ENCODE data around the gene FOXE3. TPM values are rescaled to one million over a fixed set of nuclear protein-coding genes. Genes with fewer than 3 reads are reported as not detected.

Gene FOXE3
- total RNA-seq, 2 donors from 2014 or later, result 0.11 to 0.49 TPM

- no peaks in the 10 kb centered on the region for H3K4me1 ChIP-seq
- peak; percentile 42 for DNase-seq
- intact Hi-C loops (cut with DNase I), result loop anchor here (10.0 kb wide), 1 partner anchor 240 kb away; no protein-coding TSS in a partner anchor
- H3K27ac ChIP-seq, result no peak overlapping the region
- no peak overlapping the region for H3K4me3 ChIP-seq
- H3K36me3 ChIP-seq, result no peaks in the 10 kb centered on the region
- H3K9ac ChIP-seq (ENCODE audit: low read depth in 2 of 2, low read length in 2 of 2), result no peak overlapping the region
- H3K9me3 ChIP-seq, result no peaks in the 10 kb centered on the region
- peak; percentile 64 for TF ChIP-seq CTCF (IDR thresholded peaks at IDR 0.05)
- H3K27me3 ChIP-seq, result no peaks in the 10 kb centered on the region
These were observed 8.4 kb downstream of the FOXE3 start for GRCh38 chr1:47424336-47424982.

GRCh38 chr1:47431534-47431933 is 15.4 kb downstream of the FOXE3 start:
- Histone ChIP-seq H3K27me3 (peaks cover 5% of the 10 kb centered on the region), H3K9ac (ENCODE audit: low read depth in 2 of 2, low read length in 2 of 2) (peak overlapping the region in 1 of 2 donors; percentile 73), H3K4me1 (no peaks in the 10 kb centered on the region), H3K4me3 (no peak overlapping the region), H3K36me3 (no peaks in the 10 kb centered on the region), H3K9me3 (no peaks in the 10 kb centered on the region), H3K27ac (no peak overlapping the region)
- intact Hi-C loops (cut with DNase I), result loop anchor here (5.0 kb wide), 1 partner anchor 96 kb away; no protein-coding TSS in a partner anchor
- DNase-seq, result no peak
- no peak for TF ChIP-seq CTCF (IDR thresholded peaks at IDR 0.05)

GRCh38 chr1:47432071-47433036 is 16.3 kb downstream of the FOXE3 start:
- H3K9me3 ChIP-seq, result no peaks in the 10 kb centered on the region
- peaks cover 5% of the 10 kb centered on the region for H3K27me3 ChIP-seq
- H3K4me1 ChIP-seq, result no peaks in the 10 kb centered on the region
- peak overlapping the region; percentile 71 for H3K4me3 ChIP-seq
- TF ChIP-seq CTCF (IDR thresholded peaks at IDR 0.05), result peak; percentile 79
- peak overlapping the region; percentile 28 to 73 for H3K9ac ChIP-seq (ENCODE audit: low read depth in 2 of 2, low read length in 2 of 2)
- peak; percentile 92 for DNase-seq
- intact Hi-C loops (cut with DNase I), result loop anchor here (2.0 to 5.0 kb wide), 2 partner anchors 95 to 278 kb away; no protein-coding TSS in a partner anchor
- H3K27ac ChIP-seq, result peak overlapping the region; percentile 61
- H3K36me3 ChIP-seq, result no peaks in the 10 kb centered on the region

- peak overlapping the region; percentile 61 for H3K27ac ChIP-seq
- peaks cover 5% of the 10 kb centered on the region for H3K27me3 ChIP-seq
- H3K9ac ChIP-seq (ENCODE audit: low read depth in 2 of 2, low read length in 2 of 2), result peak overlapping the region; percentile 28 to 73
- no peaks in the 10 kb centered on the region for H3K36me3 ChIP-seq
- no peaks in the 10 kb centered on the region for H3K4me1 ChIP-seq
- intact Hi-C loops (cut with DNase I), result loop anchor here (2.0 to 5.0 kb wide), 2 partner anchors 94 to 278 kb away; no protein-coding TSS in a partner anchor
- peak overlapping the region; percentile 71 for H3K4me3 ChIP-seq
- no peak for DNase-seq
- TF ChIP-seq CTCF (IDR thresholded peaks at IDR 0.05), result no peak
- no peaks in the 10 kb centered on the region for H3K9me3 ChIP-seq
These were observed 16.9 kb downstream of the FOXE3 start for GRCh38 chr1:47433037-47433421.

GRCh38 chr1:47433477-47434050 is 17.5 kb downstream of the FOXE3 start:
- DNase-seq, result peak; percentile 46
- Histone ChIP-seq H3K4me3 (peak overlapping the region; percentile 71), H3K9me3 (no peaks in the 10 kb centered on the region), H3K9ac (ENCODE audit: low read depth in 2 of 2, low read length in 2 of 2) (peak overlapping the region; percentile 3 to 73), H3K27ac (peak overlapping the region; percentile 61), H3K27me3 (peaks cover 5% of the 10 kb centered on the region), H3K4me1 (no peaks in the 10 kb centered on the region), H3K36me3 (no peaks in the 10 kb centered on the region)
- no peak for TF ChIP-seq CTCF (IDR thresholded peaks at IDR 0.05)
- intact Hi-C loops (cut with DNase I), result loop anchor here (2.0 to 5.0 kb wide), 2 partner anchors 94 to 277 kb away; no protein-coding TSS in a partner anchor
